ENCODE data around the gene SH3YL1.

SH3YL1 gene

GRCh38 chr2:223451-223850 is 40.4 kb downstream of the SH3YL1 start:
- DNase-seq (ENCODE audit: low read depth): no peak

GRCh38 chr2:216068-216467 is 47.8 kb downstream of the SH3YL1 start:
- no peak for DNase-seq (ENCODE audit: low read depth)

- no peak for DNase-seq (ENCODE audit: low read depth)
Observed at GRCh38 chr2:213932-214693, 49.7 kb downstream of the SH3YL1 start.

- DNase-seq (ENCODE audit: low read depth): no peak
Observed at GRCh38 chr2:211486-212184, 52.2 kb downstream of the SH3YL1 start.

- DNase-seq (ENCODE audit: low read depth): no peak
Observed at GRCh38 chr2:210660-211059, 53.2 kb downstream of the SH3YL1 start.

GRCh38 chr2:209470-209869 is 54.4 kb downstream of the SH3YL1 start:
- DNase-seq (ENCODE audit: low read depth): no peak

- DNase-seq (ENCODE audit: low read depth): no peak
Observed at GRCh38 chr2:208335-208734, 55.5 kb downstream of the SH3YL1 start.

GRCh38 chr2:203984-204383 is 59.8 kb downstream of the SH3YL1 start:
- no peak for DNase-seq (ENCODE audit: low read depth)

GRCh38 chr2:203401-203800 is 60.4 kb downstream of the SH3YL1 start:
- DNase-seq (ENCODE audit: low read depth): no peak

GRCh38 chr2:202945-203344 is 60.9 kb downstream of the SH3YL1 start:
- no peak for DNase-seq (ENCODE audit: low read depth)

GRCh38 chr2:201648-202433 is 62.0 kb downstream of the SH3YL1 start:
- DNase-seq (ENCODE audit: low read depth): no peak

GRCh38 chr2:199041-199966 is 64.5 kb downstream of the SH3YL1 start:
- no peak for DNase-seq (ENCODE audit: low read depth)

GRCh38 chr2:196406-196805 is 67.4 kb downstream of the SH3YL1 start:
- no peak for DNase-seq (ENCODE audit: low read depth)

GRCh38 chr2:195932-196331 is 67.9 kb downstream of the SH3YL1 start:
- no peak for DNase-seq (ENCODE audit: low read depth)

- DNase-seq (ENCODE audit: low read depth): no peak
Observed at GRCh38 chr2:193141-193671, 70.6 kb downstream of the SH3YL1 start.

- no peak for DNase-seq (ENCODE audit: low read depth)
Observed at GRCh38 chr2:191311-192190, 72.3 kb downstream of the SH3YL1 start.

- no peak for DNase-seq (ENCODE audit: low read depth)
Observed at GRCh38 chr2:187825-188224, 76.0 kb downstream of the SH3YL1 start.

GRCh38 chr2:185221-185620 is 78.6 kb downstream of the SH3YL1 start:
- no peak for DNase-seq (ENCODE audit: low read depth)

GRCh38 chr2:184695-185094 is 79.1 kb downstream of the SH3YL1 start:
- DNase-seq (ENCODE audit: low read depth): no peak

- DNase-seq (ENCODE audit: low read depth): no peak
Observed at GRCh38 chr2:182509-183122, 81.2 kb downstream of the SH3YL1 start.
